GM23338 (cell line): ENCODE results near the gene BCHE.

ENCODE experiments used
- CREB1 ChIP-seq: fragments of 250-450 bp; sonication (Bioruptor Pico); IDR thresholded peaks from 2 replicates; pipeline ENCODE4 v1.5.0; 2020; ENCODE audit warnings: low read depth, mild to moderate bottlenecking, moderate library complexity
- CTCF ChIP-seq, 2 experiments: fragments of 200-600 bp in 1 of 2; sonication (generic) in 1 of 2; conservative IDR thresholded peaks; 2 replicates each; pipeline versions ENCODE4 v1.5.1 to v1.6.1; 2016 to 2017; ENCODE audit warnings: antibody characterized with exemption in 2 of 2, low read depth in 2 of 2, mild to moderate bottlenecking in 2 of 2, moderate library complexity in 1 of 2
- ETS1 ChIP-seq: IDR thresholded peaks from 2 replicates; pipeline ENCODE4 v1.6.1; 2016; ENCODE audit warnings: antibody characterized with exemption
- EZH2 ChIP-seq: fragments of 200-600 bp; sonication (generic); IDR thresholded peaks from one replicate; pipeline ENCODE4 v1.8.0; 2017; ENCODE audit warnings: antibody characterized with exemption, mild to moderate bottlenecking, low read depth; ENCODE audit not compliant: unreplicated experiment
- EZH2phosphoT487 ChIP-seq: fragments of 200-600 bp; sonication (generic); IDR thresholded peaks from one replicate; pipeline ENCODE4 v1.8.1; 2018; ENCODE audit warnings: antibody characterized with exemption; ENCODE audit not compliant: unreplicated experiment
- JUNB ChIP-seq: IDR thresholded peaks from one replicate; pipeline ENCODE4 v1.6.1; 2016; ENCODE audit warnings: antibody characterized with exemption; ENCODE audit not compliant: unreplicated experiment
- NANOG ChIP-seq: IDR thresholded peaks from 2 replicates; pipeline ENCODE4 v1.6.1; 2016; ENCODE audit warnings: antibody characterized with exemption, borderline replicate concordance
- POLR2AphosphoS5 ChIP-seq: IDR thresholded peaks from 2 replicates; pipeline ENCODE4 v1.6.1; 2016; ENCODE audit warnings: antibody characterized with exemption, low read depth
- STAT1 ChIP-seq: IDR thresholded peaks from one replicate; pipeline ENCODE4 v1.6.1; 2016; ENCODE audit warnings: antibody characterized with exemption; ENCODE audit not compliant: unreplicated experiment
- ZNF114 ChIP-seq: fragments of 250-450 bp; sonication (Bioruptor Pico); IDR thresholded peaks from 2 replicates; pipeline ENCODE4 v1.5.0; 2020; ENCODE audit warnings: mild to moderate bottlenecking, moderate library complexity
- ZNF331 ChIP-seq: fragments of 250-450 bp; sonication (Bioruptor Pico); IDR thresholded peaks from 2 replicates; pipeline ENCODE4 v1.5.0; 2020; ENCODE audit warnings: low read depth, mild to moderate bottlenecking, moderate library complexity
- ZNF462 ChIP-seq: fragments of 250-450 bp; sonication (Bioruptor Pico); IDR thresholded peaks from 2 replicates; pipeline ENCODE4 v1.5.0; 2020; ENCODE audit warnings: mild to moderate bottlenecking, moderate library complexity
- TF ChIP-seq, protein P1 (sequence below): IDR thresholded peaks from one replicate; pipeline ENCODE4 v1.6.1; 2018; ENCODE audit warnings: antibody characterized with exemption; ENCODE audit not compliant: unreplicated experiment

DNA sequence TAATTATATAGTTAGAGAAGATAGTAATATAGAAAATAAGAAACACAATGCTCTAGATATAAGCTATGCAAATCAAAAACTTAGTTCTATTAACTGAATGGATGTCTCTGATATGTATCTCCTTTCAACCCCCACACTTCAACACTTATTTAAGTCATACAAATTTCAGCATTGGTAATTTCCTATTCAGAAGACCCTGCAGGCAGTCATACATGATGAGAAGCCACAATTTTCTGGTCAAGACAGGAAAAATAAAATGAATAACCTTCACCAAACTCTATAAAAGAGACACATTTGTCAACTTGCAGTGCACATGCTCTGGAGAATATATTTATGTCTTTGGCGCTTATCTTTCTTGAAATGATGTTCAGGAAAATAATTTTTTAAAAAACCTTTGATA lies 578 bp upstream of the BCHE start:
- TF ChIP-seq CTCF (conservative IDR thresholded peaks at IDR 0.05; ENCODE audit: low read depth in 2 of 2) (no peak), POLR2AphosphoS5 (no peak), ETS1 (no peak), CREB1 (CRISPR knock-in tag) (no peak), EZH2 (no peak), JUNB (no peak), EZH2phosphoT487 (no peak), ZNF331 (CRISPR knock-in tag) (no peak), ZNF462 (CRISPR knock-in tag) (no peak), STAT1 (no peak), NANOG (no peak), ZNF114 (CRISPR knock-in tag) (no peak)
- TF ChIP-seq, protein P1, sequence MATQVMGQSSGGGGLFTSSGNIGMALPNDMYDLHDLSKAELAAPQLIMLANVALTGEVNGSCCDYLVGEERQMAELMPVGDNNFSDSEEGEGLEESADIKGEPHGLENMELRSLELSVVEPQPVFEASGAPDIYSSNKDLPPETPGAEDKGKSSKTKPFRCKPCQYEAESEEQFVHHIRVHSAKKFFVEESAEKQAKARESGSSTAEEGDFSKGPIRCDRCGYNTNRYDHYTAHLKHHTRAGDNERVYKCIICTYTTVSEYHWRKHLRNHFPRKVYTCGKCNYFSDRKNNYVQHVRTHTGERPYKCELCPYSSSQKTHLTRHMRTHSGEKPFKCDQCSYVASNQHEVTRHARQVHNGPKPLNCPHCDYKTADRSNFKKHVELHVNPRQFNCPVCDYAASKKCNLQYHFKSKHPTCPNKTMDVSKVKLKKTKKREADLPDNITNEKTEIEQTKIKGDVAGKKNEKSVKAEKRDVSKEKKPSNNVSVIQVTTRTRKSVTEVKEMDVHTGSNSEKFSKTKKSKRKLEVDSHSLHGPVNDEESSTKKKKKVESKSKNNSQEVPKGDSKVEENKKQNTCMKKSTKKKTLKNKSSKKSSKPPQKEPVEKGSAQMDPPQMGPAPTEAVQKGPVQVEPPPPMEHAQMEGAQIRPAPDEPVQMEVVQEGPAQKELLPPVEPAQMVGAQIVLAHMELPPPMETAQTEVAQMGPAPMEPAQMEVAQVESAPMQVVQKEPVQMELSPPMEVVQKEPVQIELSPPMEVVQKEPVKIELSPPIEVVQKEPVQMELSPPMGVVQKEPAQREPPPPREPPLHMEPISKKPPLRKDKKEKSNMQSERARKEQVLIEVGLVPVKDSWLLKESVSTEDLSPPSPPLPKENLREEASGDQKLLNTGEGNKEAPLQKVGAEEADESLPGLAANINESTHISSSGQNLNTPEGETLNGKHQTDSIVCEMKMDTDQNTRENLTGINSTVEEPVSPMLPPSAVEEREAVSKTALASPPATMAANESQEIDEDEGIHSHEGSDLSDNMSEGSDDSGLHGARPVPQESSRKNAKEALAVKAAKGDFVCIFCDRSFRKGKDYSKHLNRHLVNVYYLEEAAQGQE = no peak
